Loucy (cell line): ENCODE measurements around the gene SOX13.

Experiments used
- CTCF ChIP-seq: fragments of 200-600 bp; sonication (generic); conservative IDR thresholded peaks from 2 replicates; pipeline ENCODE4 v1.5.1; 2014; ENCODE audit warnings: mild to moderate bottlenecking, antibody characterized with exemption, low read length
- EZH2phosphoT487 ChIP-seq: fragments of 200-600 bp; IDR thresholded peaks from 2 replicates; pipeline ENCODE4 v1.6.1; 2018; ENCODE audit warnings: antibody characterized with exemption, mild to moderate bottlenecking, moderate library complexity, borderline replicate concordance

DNA sequence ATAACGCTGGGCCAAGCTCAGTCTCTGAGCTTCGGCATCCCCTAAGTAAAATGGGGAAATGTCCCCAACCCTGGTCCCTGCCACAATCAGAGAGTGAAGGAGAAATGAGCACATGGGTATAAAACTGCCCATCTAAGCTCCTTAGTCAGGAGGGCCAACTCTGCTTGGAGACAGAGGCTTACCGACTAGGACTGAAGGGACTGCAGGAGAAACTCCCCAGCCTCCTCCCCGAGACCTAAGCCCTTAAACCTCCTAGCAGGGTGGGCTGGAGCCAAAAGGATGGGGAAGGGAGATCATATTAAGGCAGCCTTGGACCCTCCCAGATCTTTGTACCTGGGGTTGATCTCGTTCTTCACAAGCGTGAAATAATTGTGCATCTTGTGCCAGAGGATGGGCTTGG, 73.4 kb downstream of the SOX13 start:
- TF ChIP-seq CTCF (no peak), EZH2phosphoT487 (no peak)
